ENCODE measurements around the gene TSPAN3.

The TSPAN3 gene

DNA sequence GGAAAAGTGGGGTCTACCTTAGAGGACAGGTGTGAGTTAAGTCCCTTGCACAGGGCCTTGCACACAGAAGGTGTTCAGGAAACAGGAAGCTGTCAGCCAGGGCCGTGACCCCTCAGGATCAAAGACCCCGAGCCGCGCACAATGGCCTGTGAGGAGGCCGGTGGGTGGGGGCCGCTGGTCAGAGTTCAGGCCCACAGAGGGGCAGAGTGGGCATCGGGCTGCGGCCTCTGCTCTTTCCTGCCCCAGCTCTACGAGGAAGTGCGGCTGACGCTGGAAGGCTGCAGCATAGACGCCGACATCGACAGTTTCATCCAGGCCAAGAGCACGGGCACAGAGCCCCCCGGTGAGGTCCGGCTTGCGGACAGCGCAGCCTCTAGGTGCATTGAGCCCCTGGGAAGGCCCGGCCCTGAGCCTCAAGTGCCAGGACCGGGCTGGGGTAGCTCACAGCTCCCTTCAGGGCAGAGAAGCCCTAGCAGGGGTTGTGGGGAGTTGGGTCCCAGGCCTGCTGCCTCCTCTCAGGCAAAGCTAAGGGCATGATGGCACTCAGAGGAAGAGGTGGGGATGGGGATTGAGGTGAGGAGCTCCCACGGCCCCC is 38.8 kb downstream of the TSPAN3 start:
- no peak for TF ChIP-seq EZH2phosphoT487 (IDR thresholded peaks at IDR 0.05; ENCODE audit: borderline replicate concordance, low read length)
- TF ChIP-seq, protein P1, sequence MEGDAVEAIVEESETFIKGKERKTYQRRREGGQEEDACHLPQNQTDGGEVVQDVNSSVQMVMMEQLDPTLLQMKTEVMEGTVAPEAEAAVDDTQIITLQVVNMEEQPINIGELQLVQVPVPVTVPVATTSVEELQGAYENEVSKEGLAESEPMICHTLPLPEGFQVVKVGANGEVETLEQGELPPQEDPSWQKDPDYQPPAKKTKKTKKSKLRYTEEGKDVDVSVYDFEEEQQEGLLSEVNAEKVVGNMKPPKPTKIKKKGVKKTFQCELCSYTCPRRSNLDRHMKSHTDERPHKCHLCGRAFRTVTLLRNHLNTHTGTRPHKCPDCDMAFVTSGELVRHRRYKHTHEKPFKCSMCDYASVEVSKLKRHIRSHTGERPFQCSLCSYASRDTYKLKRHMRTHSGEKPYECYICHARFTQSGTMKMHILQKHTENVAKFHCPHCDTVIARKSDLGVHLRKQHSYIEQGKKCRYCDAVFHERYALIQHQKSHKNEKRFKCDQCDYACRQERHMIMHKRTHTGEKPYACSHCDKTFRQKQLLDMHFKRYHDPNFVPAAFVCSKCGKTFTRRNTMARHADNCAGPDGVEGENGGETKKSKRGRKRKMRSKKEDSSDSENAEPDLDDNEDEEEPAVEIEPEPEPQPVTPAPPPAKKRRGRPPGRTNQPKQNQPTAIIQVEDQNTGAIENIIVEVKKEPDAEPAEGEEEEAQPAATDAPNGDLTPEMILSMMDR (IDR thresholded peaks at IDR 0.05; ENCODE audit: low read depth, low read length, poor library complexity, severe bottlenecking) = no peak
- no peaks in the 10 kb centered on the region for H3K4me1 ChIP-seq (ENCODE audit: control insufficient read depth, low read length)
- peaks cover 12% of the 10 kb centered on the region for H3K36me3 ChIP-seq (ENCODE audit: control insufficient read depth, low read length)
- H3F3A ChIP-seq (ENCODE audit: control insufficient read depth, insufficient read depth) = no peaks in the 10 kb centered on the region
- peaks cover 2% of the 10 kb centered on the region; the same call in 1 of the 2 replicates for H3K9me3 ChIP-seq (ENCODE audit: control insufficient read depth, insufficient read depth, low read length)
- H3K4me2 ChIP-seq (ENCODE audit: low read length) = no peak overlapping the region
- no peaks in the 10 kb centered on the region for H4K20me1 ChIP-seq (ENCODE audit: control insufficient read depth, insufficient read depth, low read depth, low read length)
- H3K79me2 ChIP-seq (ENCODE audit: control insufficient read depth, low read length) = no peaks in the 10 kb centered on the region
- H3K9me2 ChIP-seq (replicated peaks; ENCODE audit: control insufficient read depth, low read length) = no peaks in the 10 kb centered on the region
- no peak overlapping the region for H3K27ac ChIP-seq (ENCODE audit: low read depth, low read length)
- H3K27me3 ChIP-seq (ENCODE audit: control insufficient read depth, low read length) = no peaks in the 10 kb centered on the region
- no peak overlapping the region for H3K4me3 ChIP-seq (ENCODE audit: low read length)

DNA sequence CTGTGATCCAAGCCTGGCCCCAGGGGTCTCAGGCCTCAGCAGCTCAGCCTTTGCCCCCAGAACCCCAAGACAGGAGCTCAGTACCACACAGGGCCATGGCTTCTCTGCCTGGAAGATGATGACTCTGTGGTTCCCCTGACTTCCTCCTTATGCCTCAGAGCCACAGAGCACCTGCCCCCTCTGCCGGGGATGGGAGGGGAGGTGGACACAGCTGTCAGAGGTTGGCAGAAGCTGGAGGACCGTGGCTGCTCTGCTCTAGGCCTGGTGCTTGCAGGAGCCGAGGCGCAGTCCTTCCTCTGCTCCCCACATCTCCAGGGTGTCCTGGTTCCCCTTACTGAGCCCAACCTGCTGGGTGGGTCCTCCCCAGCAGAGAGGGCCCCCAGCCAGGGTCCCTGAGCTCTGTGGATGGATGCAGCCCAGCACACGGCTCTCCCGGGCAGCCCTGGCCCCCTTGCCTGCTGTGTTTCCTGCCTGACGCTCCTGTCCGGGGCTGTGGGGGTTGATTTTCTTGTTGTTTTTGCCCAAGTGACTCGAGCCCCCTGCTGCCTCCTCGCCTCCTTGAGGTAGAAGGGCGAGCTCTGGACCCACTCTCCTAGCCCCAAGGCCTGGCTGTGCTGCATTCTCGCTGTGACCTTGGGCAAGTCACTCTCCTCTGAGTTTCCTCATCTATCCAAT is 39.4 kb downstream of the TSPAN3 start:
- no peaks in the 10 kb centered on the region for H3K27me3 ChIP-seq (ENCODE audit: control insufficient read depth, low read length)
- H4K20me1 ChIP-seq (ENCODE audit: control insufficient read depth, insufficient read depth, low read depth, low read length) = no peaks in the 10 kb centered on the region
- no peaks in the 10 kb centered on the region for H3F3A ChIP-seq (ENCODE audit: control insufficient read depth, insufficient read depth)
- TF ChIP-seq, protein P1 (IDR thresholded peaks at IDR 0.05; ENCODE audit: low read depth, low read length, poor library complexity, severe bottlenecking) = peak; percentile 29
- no peak for TF ChIP-seq EZH2phosphoT487 (IDR thresholded peaks at IDR 0.05; ENCODE audit: borderline replicate concordance, low read length)
- no peaks in the 10 kb centered on the region for H3K4me1 ChIP-seq (ENCODE audit: control insufficient read depth, low read length)
- H3K27ac ChIP-seq (ENCODE audit: low read depth, low read length) = no peak overlapping the region
- no peak overlapping the region for H3K4me3 ChIP-seq (ENCODE audit: low read length)
- H3K36me3 ChIP-seq (ENCODE audit: control insufficient read depth, low read length) = peaks cover 7% of the 10 kb centered on the region
- H3K4me2 ChIP-seq (ENCODE audit: low read length) = no peak overlapping the region
- H3K9me3 ChIP-seq (ENCODE audit: control insufficient read depth, insufficient read depth, low read length) = no peaks in the 10 kb centered on the region
- no peaks in the 10 kb centered on the region for H3K9me2 ChIP-seq (replicated peaks; ENCODE audit: control insufficient read depth, low read length)
- H3K79me2 ChIP-seq (ENCODE audit: control insufficient read depth, low read length) = no peaks in the 10 kb centered on the region

DNA sequence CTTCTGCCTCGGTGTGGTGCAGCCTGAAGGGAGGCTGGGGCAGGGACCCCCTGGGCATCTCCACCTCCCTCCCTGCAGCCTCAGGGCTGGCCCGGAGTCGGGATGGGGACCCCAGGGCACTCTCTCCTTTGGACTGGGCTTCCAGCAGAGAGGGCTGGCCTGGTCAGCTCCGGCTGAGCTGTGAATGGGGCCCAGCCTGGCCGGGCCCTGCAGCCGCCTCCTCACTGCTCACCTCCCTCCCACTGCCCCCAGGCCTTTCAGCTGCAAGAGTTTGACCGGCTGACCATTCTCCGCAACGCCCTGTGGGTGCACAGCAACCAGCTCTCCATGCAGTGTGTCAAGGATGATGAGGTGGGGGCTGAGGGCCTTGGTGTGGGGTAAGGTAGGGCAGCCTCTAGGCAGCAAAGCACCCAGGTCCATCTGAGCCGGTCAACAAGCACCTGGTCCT is 40.0 kb downstream of the TSPAN3 start:
- H3K4me1 ChIP-seq (ENCODE audit: control insufficient read depth, low read length) = no peaks in the 10 kb centered on the region
- no peaks in the 10 kb centered on the region for H3K9me3 ChIP-seq (ENCODE audit: control insufficient read depth, insufficient read depth, low read length)
- H3K27ac ChIP-seq (ENCODE audit: low read depth, low read length) = no peak overlapping the region

More for the DNA sequence above, 40.0 kb downstream of the TSPAN3 start:
- TF ChIP-seq, protein P1 (IDR thresholded peaks at IDR 0.05; ENCODE audit: low read depth, low read length, poor library complexity, severe bottlenecking) = no peak
- no peak for TF ChIP-seq EZH2phosphoT487 (IDR thresholded peaks at IDR 0.05; ENCODE audit: borderline replicate concordance, low read length)
- peaks cover 2% of the 10 kb centered on the region for H3K36me3 ChIP-seq (ENCODE audit: control insufficient read depth, low read length)
- H3K4me3 ChIP-seq (ENCODE audit: low read length) = no peak overlapping the region
- H4K20me1 ChIP-seq (ENCODE audit: control insufficient read depth, insufficient read depth, low read depth, low read length) = no peaks in the 10 kb centered on the region
- H3K27me3 ChIP-seq (ENCODE audit: control insufficient read depth, low read length) = no peaks in the 10 kb centered on the region
- H3K79me2 ChIP-seq (ENCODE audit: control insufficient read depth, low read length) = no peaks in the 10 kb centered on the region
- H3F3A ChIP-seq (ENCODE audit: control insufficient read depth, insufficient read depth) = no peaks in the 10 kb centered on the region
- H3K4me2 ChIP-seq (ENCODE audit: low read length) = no peak overlapping the region
- H3K9me2 ChIP-seq (replicated peaks; ENCODE audit: control insufficient read depth, low read length) = no peaks in the 10 kb centered on the region

Measured in DOHH2 (cell line).